H9 (cell line): ENCODE measurements around the gene CHRNA3. TPM values are rescaled to one million over a fixed set of nuclear protein-coding genes. Genes with fewer than 3 reads are reported as not detected.

Experiments used
- DNase-seq: peaks from one replicate; pipeline ENCODE4 v3.0.0-alpha.2; 2017
- H2AFZ ChIP-seq: one replicate; pipeline ENCODE4 v1.6.1; 2013; ENCODE audit warnings: mild to moderate bottlenecking, low read length, control low read depth, moderate library complexity
- H2AK5ac ChIP-seq: 2 replicates; pipeline ENCODE4 v1.6.1; 2013; ENCODE audit warnings: low read length, control low read depth, mixed read lengths; ENCODE audit not compliant: insufficient read length
- H2BK120ac ChIP-seq: one replicate; pipeline ENCODE4 v1.6.1; 2013; ENCODE audit warnings: low read depth, mild to moderate bottlenecking, low read length, control low read depth, inconsistent platforms; ENCODE audit not compliant: poor library complexity, severe bottlenecking
- H2BK12ac ChIP-seq: 2 replicates; pipeline ENCODE4 v1.6.1; 2013; ENCODE audit warnings: low read length, control low read depth, mixed read lengths, low read depth; ENCODE audit not compliant: insufficient read length
- H2BK15ac ChIP-seq: 2 replicates; pipeline ENCODE4 v1.6.1; 2013; ENCODE audit warnings: low read depth, low read length, control low read depth
- H2BK20ac ChIP-seq: one replicate; pipeline ENCODE4 v1.6.1; 2013; ENCODE audit warnings: low read depth, mild to moderate bottlenecking, low read length, control low read depth, inconsistent platforms; ENCODE audit not compliant: poor library complexity, severe bottlenecking
- H2BK5ac ChIP-seq: 2 replicates; pipeline ENCODE4 v1.6.1; 2013; ENCODE audit warnings: low read length, control low read depth, mixed read lengths; ENCODE audit not compliant: insufficient read length
- H3K14ac ChIP-seq: 2 replicates; pipeline ENCODE4 v1.6.1; 2013; ENCODE audit warnings: low read length, control low read depth; ENCODE audit not compliant: insufficient read depth
- H3K18ac ChIP-seq: 2 replicates; pipeline ENCODE4 v1.6.1; 2013; ENCODE audit warnings: low read depth, mild to moderate bottlenecking, mixed read lengths, low read length, control low read depth; ENCODE audit not compliant: insufficient read length
- H3K23ac ChIP-seq: 2 replicates; pipeline ENCODE4 v1.6.1; 2013; ENCODE audit warnings: low read length, control low read depth, mixed read lengths, low read depth; ENCODE audit not compliant: insufficient read length
- H3K23me2 ChIP-seq: 2 replicates; pipeline ENCODE4 v1.6.1; 2013; ENCODE audit warnings: low read depth, mild to moderate bottlenecking, mixed read lengths, low read length, control low read depth; ENCODE audit not compliant: insufficient read length, poor library complexity, severe bottlenecking
- H3K27ac ChIP-seq: 2 replicates; pipeline ENCODE4 v1.5.1; 2013; ENCODE audit warnings: low read length, control low read depth, mixed read lengths, low read depth; ENCODE audit not compliant: insufficient read length
- H3K27me3 ChIP-seq: 2 replicates; pipeline ENCODE4 v1.6.1; 2013; ENCODE audit warnings: low read length, control low read depth, inconsistent platforms; ENCODE audit not compliant: insufficient read depth
- H3K4ac ChIP-seq: 2 replicates; pipeline ENCODE4 v1.6.1; 2013; ENCODE audit warnings: low read depth, mild to moderate bottlenecking, control low read depth, inconsistent platforms, low read length, moderate library complexity
- H3K4me1 ChIP-seq: 2 replicates; pipeline ENCODE4 v1.6.1; 2013; ENCODE audit warnings: low read length, control low read depth, inconsistent platforms; ENCODE audit not compliant: insufficient read depth
- H3K4me2 ChIP-seq: 2 replicates; pipeline ENCODE4 v1.6.1; 2013; ENCODE audit warnings: low read length, control low read depth, mixed read lengths; ENCODE audit not compliant: insufficient read length, insufficient read depth
- H3K56ac ChIP-seq: 2 replicates; pipeline ENCODE4 v1.6.1; 2013; ENCODE audit warnings: low read depth, mild to moderate bottlenecking, mixed read lengths, low read length, control low read depth; ENCODE audit not compliant: insufficient read length
- H3K79me1 ChIP-seq: 2 replicates; pipeline ENCODE4 v1.6.1; 2013; ENCODE audit warnings: low read depth, mild to moderate bottlenecking, moderate library complexity, low read length, control low read depth, inconsistent platforms; ENCODE audit not compliant: insufficient read depth, poor library complexity, severe bottlenecking
- H3K79me2 ChIP-seq: 2 replicates; pipeline ENCODE4 v1.6.1; 2013; ENCODE audit warnings: low read length, control low read depth, inconsistent platforms; ENCODE audit not compliant: insufficient read depth
- H3K9ac ChIP-seq: 2 replicates; pipeline ENCODE4 v1.6.1; 2013; ENCODE audit warnings: low read length, control low read depth, mixed read lengths; ENCODE audit not compliant: insufficient read length; ENCODE audit errors: extremely low read depth
- H3K9me3 ChIP-seq: one replicate; pipeline ENCODE4 v1.6.1; 2013; ENCODE audit warnings: low read depth, low read length, inconsistent platforms; ENCODE audit not compliant: control insufficient read depth
- H3T11ph ChIP-seq: one replicate; pipeline ENCODE4 v1.6.1; 2013; ENCODE audit warnings: mild to moderate bottlenecking, low read length, control low read depth, inconsistent platforms
- H4K20me1 ChIP-seq: one replicate; pipeline ENCODE4 v1.6.1; 2013; ENCODE audit not compliant: control insufficient read depth, insufficient read length, insufficient read depth
- H4K5ac ChIP-seq: 2 replicates; pipeline ENCODE4 v1.6.1; 2013; ENCODE audit warnings: low read depth, mild to moderate bottlenecking, mixed read lengths, low read length, control low read depth; ENCODE audit not compliant: insufficient read length
- H4K8ac ChIP-seq: replicated peaks from 2 replicates; pipeline ENCODE4 v1.6.1; 2013; ENCODE audit warnings: low read length, control low read depth, mixed read lengths, low read depth; ENCODE audit not compliant: insufficient read length
- H4K91ac ChIP-seq: 2 replicates; pipeline ENCODE4 v1.6.1; 2013; ENCODE audit warnings: low read depth, mild to moderate bottlenecking, moderate library complexity, mixed read lengths, low read length, control low read depth; ENCODE audit not compliant: insufficient read length
- H3K27ac Mint-ChIP-seq, 3 experiments: 2 replicates in 2 of 3; 3 replicates in 1 of 3; pipeline ENCODE4 v1.8.0; 2020 to 2021; ENCODE audit warnings: mixed read lengths in 3 of 3, mild to moderate bottlenecking in 1 of 3, moderate library complexity in 1 of 3
- H3K27me3 Mint-ChIP-seq: 2 replicates; pipeline ENCODE4 v1.8.0; 2021; ENCODE audit warnings: low read depth, mild to moderate bottlenecking, moderate library complexity, mixed read lengths
- H3K36me3 Mint-ChIP-seq, 3 experiments: 2 replicates in 2 of 3; 3 replicates in 1 of 3; pipeline ENCODE4 v1.8.0; 2020 to 2021; ENCODE audit warnings: low read depth in 3 of 3, mixed read lengths in 3 of 3; ENCODE audit not compliant: insufficient read depth in 1 of 3
- H3K4me1 Mint-ChIP-seq, 2 experiments: 2 replicates each; pipeline ENCODE4 v1.8.0; 2020; ENCODE audit warnings: mixed read lengths in 2 of 2
- H3K4me3 Mint-ChIP-seq, 2 experiments: 2 replicates in 1 of 2; 3 replicates in 1 of 2; pipeline ENCODE4 v1.8.0; 2020 to 2021; ENCODE audit warnings: mild to moderate bottlenecking in 2 of 2, mixed read lengths in 2 of 2, moderate library complexity in 1 of 2
- H3K9me3 Mint-ChIP-seq, 2 experiments: 2 replicates in 1 of 2; 3 replicates in 1 of 2; pipeline ENCODE4 v1.8.0; 2020; ENCODE audit warnings: mild to moderate bottlenecking in 2 of 2, mixed read lengths in 2 of 2, moderate library complexity in 1 of 2
- WGBS: extraction: QIAGEN DNeasy Blood & Tissue Kit; methylation state at CpG from one replicate; pipeline ENCODE4 v1.1.7; 2013; ENCODE audit warnings: missing lambda C conversion rate, low lambda C conversion rate, mixed read lengths; ENCODE audit not compliant: insufficient read length; ENCODE audit errors: extremely low coverage; 5-methylcytosine and 5-hydroxymethylcytosine counted together
- total RNA-seq: library from RNA; stranded (reverse); gene quantifications from 2 replicates; pipeline ENCODE4 v1.2.1, GENCODE V29; 2021
- TF ChIP-seq, protein P1 (sequence below): fragments of 200-600 bp; sonication (generic); conservative IDR thresholded peaks from 3 replicates; pipeline ENCODE4 v1.8.0; 2021; ENCODE audit warnings: antibody characterized with exemption, mild to moderate bottlenecking

Gene CHRNA3
- total RNA-seq, 1 experiment from 2014 or later = 0.81 TPM

DNA sequence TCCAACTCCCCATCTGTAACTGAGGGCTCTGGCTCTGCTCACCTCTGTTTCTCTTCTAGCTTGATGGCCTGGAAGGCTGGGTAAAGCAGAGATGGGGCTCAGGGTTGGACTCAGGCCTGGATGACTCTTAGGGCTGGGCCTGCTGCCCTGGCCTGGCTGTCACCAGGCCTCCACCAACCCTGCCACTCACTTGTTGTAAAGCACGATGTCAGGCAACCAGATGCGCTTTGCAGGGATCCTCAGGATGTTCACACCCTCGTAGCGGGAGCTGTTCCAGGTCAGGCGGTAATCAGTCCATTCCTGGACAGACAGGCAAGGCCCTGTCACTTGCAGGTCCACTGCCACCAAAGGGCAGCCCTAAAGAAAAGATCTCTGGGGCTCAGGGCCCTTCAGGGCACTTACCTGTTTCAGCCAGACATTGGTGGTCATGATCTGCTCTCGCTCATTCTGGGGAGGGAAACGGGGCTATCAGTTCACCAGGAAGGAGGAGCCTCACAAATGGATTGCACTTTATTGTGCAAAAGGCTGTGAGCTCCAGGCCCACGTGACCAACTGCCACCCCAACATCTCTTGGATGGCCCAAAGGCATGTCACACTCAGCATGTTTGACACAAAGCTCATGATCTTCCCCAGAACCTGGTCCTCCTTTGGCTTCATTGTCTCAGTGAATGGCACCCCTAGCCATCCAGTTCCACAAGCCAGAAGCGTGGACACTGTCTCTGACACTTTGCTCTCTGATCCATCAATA lies 10.3 kb upstream of the CHRNA3 start:
- no peak overlapping the region for H3K18ac ChIP-seq
- no peak overlapping the region for H2BK120ac ChIP-seq
- no peaks in the 10 kb centered on the region for H3K23me2 ChIP-seq
- H3K27ac Mint-ChIP-seq = no peak overlapping the region
- no peaks in the 10 kb centered on the region for H3K79me1 ChIP-seq
- H4K91ac ChIP-seq = no peak overlapping the region
- no peak overlapping the region for H3K4me3 Mint-ChIP-seq
- no peaks in the 10 kb centered on the region for H3K4me1 Mint-ChIP-seq
- TF ChIP-seq, protein P1, sequence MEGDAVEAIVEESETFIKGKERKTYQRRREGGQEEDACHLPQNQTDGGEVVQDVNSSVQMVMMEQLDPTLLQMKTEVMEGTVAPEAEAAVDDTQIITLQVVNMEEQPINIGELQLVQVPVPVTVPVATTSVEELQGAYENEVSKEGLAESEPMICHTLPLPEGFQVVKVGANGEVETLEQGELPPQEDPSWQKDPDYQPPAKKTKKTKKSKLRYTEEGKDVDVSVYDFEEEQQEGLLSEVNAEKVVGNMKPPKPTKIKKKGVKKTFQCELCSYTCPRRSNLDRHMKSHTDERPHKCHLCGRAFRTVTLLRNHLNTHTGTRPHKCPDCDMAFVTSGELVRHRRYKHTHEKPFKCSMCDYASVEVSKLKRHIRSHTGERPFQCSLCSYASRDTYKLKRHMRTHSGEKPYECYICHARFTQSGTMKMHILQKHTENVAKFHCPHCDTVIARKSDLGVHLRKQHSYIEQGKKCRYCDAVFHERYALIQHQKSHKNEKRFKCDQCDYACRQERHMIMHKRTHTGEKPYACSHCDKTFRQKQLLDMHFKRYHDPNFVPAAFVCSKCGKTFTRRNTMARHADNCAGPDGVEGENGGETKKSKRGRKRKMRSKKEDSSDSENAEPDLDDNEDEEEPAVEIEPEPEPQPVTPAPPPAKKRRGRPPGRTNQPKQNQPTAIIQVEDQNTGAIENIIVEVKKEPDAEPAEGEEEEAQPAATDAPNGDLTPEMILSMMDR = no peak
- no peak overlapping the region for H3K56ac ChIP-seq
- no peak overlapping the region for H2BK12ac ChIP-seq
- H2AFZ ChIP-seq = no peak overlapping the region
- H3K14ac ChIP-seq = no peak overlapping the region
- H3K27me3 ChIP-seq = no peaks in the 10 kb centered on the region
- H4K20me1 ChIP-seq = no peaks in the 10 kb centered on the region
- WGBS = no CpG with 5 or more reads among the region's 9 CpGs
- H3K36me3 Mint-ChIP-seq = peaks cover 0 to 16% (median 9%) of the 10 kb centered on the region in 3 experiments; a peak in 4 of 7 replicates
- no peak overlapping the region for H2BK5ac ChIP-seq
- H3K27ac ChIP-seq = no peak overlapping the region
- H3K4me1 ChIP-seq = no peaks in the 10 kb centered on the region
- H3K79me2 ChIP-seq = no peaks in the 10 kb centered on the region
- no peak overlapping the region for H4K8ac ChIP-seq
- H2BK20ac ChIP-seq = no peak overlapping the region
- H2BK15ac ChIP-seq = no peak overlapping the region
- no peak overlapping the region for H3K23ac ChIP-seq
- no peak overlapping the region for H3K4me2 ChIP-seq
- H3K9ac ChIP-seq = no peak overlapping the region
- peaks cover 20% of the 10 kb centered on the region for H3K27me3 Mint-ChIP-seq
- no peak overlapping the region for H3K4ac ChIP-seq
- no peak overlapping the region for H2AK5ac ChIP-seq
- no peak for DNase-seq
- no peak overlapping the region for H3T11ph ChIP-seq
- H3K9me3 Mint-ChIP-seq = no peaks in the 10 kb centered on the region; a peak in 4 of 5 replicates
- no peaks in the 10 kb centered on the region for H3K9me3 ChIP-seq
- H4K5ac ChIP-seq = no peak overlapping the region
